ENCODE data around the gene MAPKBP1.

Gene MAPKBP1

GRCh38 chr15:41788262-41788661, 14.0 kb downstream of the MAPKBP1 start:
- DNase-seq (ENCODE audit: low read depth), result no peak

GRCh38 chr15:41789236-41789635, 15.0 kb downstream of the MAPKBP1 start:
- no peak for DNase-seq (ENCODE audit: low read depth)

GRCh38 chr15:41789662-41790061, 15.4 kb downstream of the MAPKBP1 start:
- no peak for DNase-seq (ENCODE audit: low read depth)

- DNase-seq (ENCODE audit: low read depth), result peak; percentile 30
These were observed 15.9 kb downstream of the MAPKBP1 start for GRCh38 chr15:41790169-41790568.

GRCh38 chr15:41790756-41791546, 16.7 kb downstream of the MAPKBP1 start:
- DNase-seq (ENCODE audit: low read depth), result peak; percentile 85

GRCh38 chr15:41791547-41791937, 17.3 kb downstream of the MAPKBP1 start:
- no peak for DNase-seq (ENCODE audit: low read depth)

GRCh38 chr15:41792000-41792637, 17.8 kb downstream of the MAPKBP1 start:
- no peak for DNase-seq (ENCODE audit: low read depth)

- DNase-seq (ENCODE audit: low read depth), result no peak
These were observed 19.8 kb downstream of the MAPKBP1 start for GRCh38 chr15:41794081-41794480.

- no peak for DNase-seq (ENCODE audit: low read depth)
These were observed 21.9 kb downstream of the MAPKBP1 start for GRCh38 chr15:41795996-41796856.

- DNase-seq (ENCODE audit: low read depth), result no peak
These were observed 23.1 kb downstream of the MAPKBP1 start for GRCh38 chr15:41797201-41797944.

GRCh38 chr15:41798607-41799487, 24.6 kb downstream of the MAPKBP1 start:
- DNase-seq (ENCODE audit: low read depth), result no peak

- DNase-seq (ENCODE audit: low read depth), result no peak
These were observed 25.2 kb downstream of the MAPKBP1 start for GRCh38 chr15:41799488-41799805.

GRCh38 chr15:41801185-41801584, 26.9 kb downstream of the MAPKBP1 start:
- no peak for DNase-seq (ENCODE audit: low read depth)

GRCh38 chr15:41801850-41802455, 27.7 kb downstream of the MAPKBP1 start:
- no peak for DNase-seq (ENCODE audit: low read depth)

GRCh38 chr15:41804361-41804760, 30.1 kb downstream of the MAPKBP1 start:
- DNase-seq (ENCODE audit: low read depth), result no peak

GRCh38 chr15:41804916-41805666, 30.8 kb downstream of the MAPKBP1 start:
- DNase-seq (ENCODE audit: low read depth), result no peak

- no peak for DNase-seq (ENCODE audit: low read depth)
These were observed 31.4 kb downstream of the MAPKBP1 start for GRCh38 chr15:41805711-41806110.

- no peak for DNase-seq (ENCODE audit: low read depth)
These were observed 32.3 kb downstream of the MAPKBP1 start for GRCh38 chr15:41806291-41807181.

GRCh38 chr15:41809121-41809520, 34.8 kb downstream of the MAPKBP1 start:
- DNase-seq (ENCODE audit: low read depth), result no peak

Data from CMK (cell line).